HepG2 (cell line): ENCODE results near the gene B3GAT3. TPM values are rescaled to one million over a fixed set of nuclear protein-coding genes. Genes with fewer than 3 reads are reported as not detected.

Experiments
- ARID4A ChIP-seq: sonication (generic); formaldehyde crosslinking; IDR thresholded peaks from 2 replicates; pipeline ENCODE4 v1.5.0; 2020; ENCODE audit warnings: mild to moderate bottlenecking, missing genetic modification reagents, borderline replicate concordance
- CBX1 ChIP-seq: IDR thresholded peaks from one replicate; pipeline ENCODE4 v1.6.1; 2016; ENCODE audit warnings: antibody characterized with exemption, low read depth
- HNF1B ChIP-seq: sonication (generic); formaldehyde crosslinking; IDR thresholded peaks from 2 replicates; pipeline ENCODE4 v1.5.1; 2020; ENCODE audit warnings: mild to moderate bottlenecking, moderate library complexity, missing genetic modification reagents
- MAFK ChIP-seq, 2 experiments: IDR thresholded peaks in 1 of 2; conservative IDR thresholded peaks in 1 of 2; 2 replicates each; pipeline ENCODE4 v1.6.1; 2011; ENCODE audit warnings: improper control_type of control experiment in 2 of 2, low read length in 2 of 2
- MED1 ChIP-seq: sonication (generic); formaldehyde crosslinking; IDR thresholded peaks from 2 replicates; pipeline ENCODE4 v1.4.0; 2020; ENCODE audit warnings: missing genetic modification reagents
- PPARG ChIP-seq: conservative IDR thresholded peaks from 2 replicates; pipeline ENCODE4 v1.6.1; 2016; ENCODE audit warnings: missing biosample characterization, missing genetic modification reagents
- SAP130 ChIP-seq: IDR thresholded peaks from 2 replicates; pipeline ENCODE4 v1.6.1; 2016; ENCODE audit warnings: low read depth
- TFDP2 ChIP-seq: sonication (generic); formaldehyde crosslinking; IDR thresholded peaks from 2 replicates; pipeline ENCODE4 v1.4.0; 2020; ENCODE audit warnings: missing genetic modification reagents
- THAP9 ChIP-seq: sonication (generic); formaldehyde crosslinking; IDR thresholded peaks from 2 replicates; pipeline ENCODE4; 2020; ENCODE audit warnings: missing genetic modification reagents, mild to moderate bottlenecking, borderline replicate concordance
- UBTF ChIP-seq: sonication (generic); formaldehyde crosslinking; IDR thresholded peaks from 2 replicates; pipeline ENCODE4 v1.4.0; 2020; ENCODE audit warnings: mild to moderate bottlenecking, missing genetic modification reagents
- ZBTB14 ChIP-seq: sonication (generic); formaldehyde crosslinking; IDR thresholded peaks from 2 replicates; pipeline ENCODE4 v1.4.0; 2020; ENCODE audit warnings: missing genetic modification reagents
- ZNF768 ChIP-seq: sonication (generic); formaldehyde crosslinking; IDR thresholded peaks from 2 replicates; pipeline ENCODE4 v1.4.0; 2020; ENCODE audit warnings: missing genetic modification reagents
- ZNF777 ChIP-seq: sonication (generic); formaldehyde crosslinking; IDR thresholded peaks from 2 replicates; pipeline ENCODE4 v1.4.0; 2020; ENCODE audit warnings: missing genetic modification reagents
- ZSCAN30 ChIP-seq: sonication (generic); formaldehyde crosslinking; IDR thresholded peaks from 2 replicates; pipeline ENCODE4 v1.5.0; 2020; ENCODE audit warnings: mild to moderate bottlenecking, missing genetic modification reagents
- polyA plus RNA-seq, 8 experiments: library from polyadenylated mRNA; depleted of rRNA in 3 of 8; stranded (reverse) in 7 of 8; unstranded in 1 of 8; fragments of >200 nt; fragmentation: Illumina TruSeq in 4 of 8; extraction: Trizol in 4 of 8; gene quantifications; 2 replicates each; pipeline versions ENCODE4 v1.2.1 to v1.2.3, GENCODE V29; 2011 to 2016; ENCODE audit warnings: low read depth in 4 of 8, missing spikeins in 1 of 8, mixed read lengths in 1 of 8; ENCODE audit not compliant: insufficient read depth in 1 of 8
- total RNA-seq, 5 experiments: library from RNA; depleted of rRNA; stranded (reverse); fragments of >200 nt; fragmentation: Illumina TruSeq; extraction: Trizol; gene quantifications; 2 replicates each; pipeline ENCODE4 v1.2.3, GENCODE V29; 2016; ENCODE audit warnings: low read depth in 1 of 5

Gene B3GAT3
- total and polyA plus RNA-seq, 2 of the 13 experiments (the other 11 are each of a cell fraction or from before 2014, with no cell fraction given) = 21.3 to 26.1 TPM

- TF ChIP-seq PPARG (CRISPR knock-in tag) = 0 out of 2 replicates have a peak, but pooled peaks have one; percentile 25
- no peak; the same call in 1 of the 2 replicates for TF ChIP-seq ZSCAN30 (CRISPR knock-in tag)
- peak; percentile 79 for TF ChIP-seq SAP130
- 0 out of 2 replicates have a peak, but pooled peaks have one; percentile 26 for TF ChIP-seq ZBTB14 (CRISPR knock-in tag)
- peak; percentile 56; the same call in 1 of the 2 replicates for TF ChIP-seq ZNF777 (CRISPR knock-in tag)
- 0 out of 2 replicates have a peak, but pooled peaks have one; percentile 22 for TF ChIP-seq MED1 (CRISPR knock-in tag)
- peak; percentile 14; the same call in 1 of the 2 replicates for TF ChIP-seq ZNF768 (CRISPR knock-in tag)
- 0 out of 2 replicates have a peak, but pooled peaks have one; percentile 58 for TF ChIP-seq HNF1B
- no peak for TF ChIP-seq MAFK (conservative IDR thresholded peaks at IDR 0.05 in 1 of 2, IDR thresholded peaks at IDR 0.05 in 1 of 2; ENCODE audit: low read length in 2 of 2)
- peak; percentile 84 for TF ChIP-seq ARID4A (CRISPR knock-in tag)
- TF ChIP-seq CBX1 = peak; percentile 8
- TF ChIP-seq THAP9 = peak; percentile 33; the same call in 1 of the 2 replicates
- TF ChIP-seq UBTF = peak; percentile 92; the same call in 1 of the 2 replicates
- TF ChIP-seq TFDP2 (CRISPR knock-in tag) = peak; percentile 67
Observed at GRCh38 chr11:62601372-62602140, 20.2 kb downstream of the B3GAT3 start, which contains the start of gene MTA2 (continued).
